Measurements from ENCODE around the gene CD63.

The CD63 gene

GRCh38 chr12:55729819-55730818 is 1.3 kb upstream of the CD63 start:
- peak overlapping the region; percentile 91 for H3K27ac ChIP-seq
- TF ChIP-seq, protein P1, sequence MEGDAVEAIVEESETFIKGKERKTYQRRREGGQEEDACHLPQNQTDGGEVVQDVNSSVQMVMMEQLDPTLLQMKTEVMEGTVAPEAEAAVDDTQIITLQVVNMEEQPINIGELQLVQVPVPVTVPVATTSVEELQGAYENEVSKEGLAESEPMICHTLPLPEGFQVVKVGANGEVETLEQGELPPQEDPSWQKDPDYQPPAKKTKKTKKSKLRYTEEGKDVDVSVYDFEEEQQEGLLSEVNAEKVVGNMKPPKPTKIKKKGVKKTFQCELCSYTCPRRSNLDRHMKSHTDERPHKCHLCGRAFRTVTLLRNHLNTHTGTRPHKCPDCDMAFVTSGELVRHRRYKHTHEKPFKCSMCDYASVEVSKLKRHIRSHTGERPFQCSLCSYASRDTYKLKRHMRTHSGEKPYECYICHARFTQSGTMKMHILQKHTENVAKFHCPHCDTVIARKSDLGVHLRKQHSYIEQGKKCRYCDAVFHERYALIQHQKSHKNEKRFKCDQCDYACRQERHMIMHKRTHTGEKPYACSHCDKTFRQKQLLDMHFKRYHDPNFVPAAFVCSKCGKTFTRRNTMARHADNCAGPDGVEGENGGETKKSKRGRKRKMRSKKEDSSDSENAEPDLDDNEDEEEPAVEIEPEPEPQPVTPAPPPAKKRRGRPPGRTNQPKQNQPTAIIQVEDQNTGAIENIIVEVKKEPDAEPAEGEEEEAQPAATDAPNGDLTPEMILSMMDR (conservative IDR thresholded peaks at IDR 0.05): no peak

- H3K27ac ChIP-seq: peak overlapping the region; percentile 91
- no peak for TF ChIP-seq ZFX (IDR thresholded peaks at IDR 0.05)
- TF ChIP-seq, protein P1 (conservative IDR thresholded peaks at IDR 0.05): no peak
Measured at GRCh38 chr12:55728186-55728938, 447 bp downstream of the CD63 start.

- TF ChIP-seq, protein P1 (conservative IDR thresholded peaks at IDR 0.05): no peak
- no peak for TF ChIP-seq ZFX (IDR thresholded peaks at IDR 0.05)
- H3K27ac ChIP-seq: peak overlapping the region; percentile 91
Measured at GRCh38 chr12:55727643-55728185, 1.1 kb downstream of the CD63 start.

GRCh38 chr12:55726971-55727370 is 1.8 kb downstream of the CD63 start:
- TF ChIP-seq, protein P1 (conservative IDR thresholded peaks at IDR 0.05): no peak
- no peak for TF ChIP-seq ZFX (IDR thresholded peaks at IDR 0.05)
- peak overlapping the region; percentile 91 for H3K27ac ChIP-seq

- TF ChIP-seq, protein P1 (conservative IDR thresholded peaks at IDR 0.05): no peak
- TF ChIP-seq ZFX (IDR thresholded peaks at IDR 0.05): no peak
- H3K27ac ChIP-seq: no peak overlapping the region
Measured at GRCh38 chr12:55725556-55725955, 3.3 kb downstream of the CD63 start.

GRCh38 chr12:55724940-55725309 is 3.9 kb downstream of the CD63 start:
- no peak for TF ChIP-seq ZFX (IDR thresholded peaks at IDR 0.05)
- TF ChIP-seq, protein P1 (conservative IDR thresholded peaks at IDR 0.05): no peak; the same call in 1 of the 2 replicates
- H3K27ac ChIP-seq: no peak overlapping the region

All from C4-2B (cell line).